HG03066 (cell line): ENCODE measurements around the gene ZNF485.
"Not testable (repeated sequence)": the region's sequence is repeated elsewhere in the genome, so short reads cannot be mapped to it uniquely, and the experiment has no call there.

Experiments used
- ATAC-seq: cut with Tn5 transposase; IDR thresholded peaks from one replicate; pipeline ENCODE4 v1.9.1; 2021; ENCODE audit warnings: low read depth; ENCODE audit not compliant: unreplicated experiment

Gene ZNF485

DNA sequence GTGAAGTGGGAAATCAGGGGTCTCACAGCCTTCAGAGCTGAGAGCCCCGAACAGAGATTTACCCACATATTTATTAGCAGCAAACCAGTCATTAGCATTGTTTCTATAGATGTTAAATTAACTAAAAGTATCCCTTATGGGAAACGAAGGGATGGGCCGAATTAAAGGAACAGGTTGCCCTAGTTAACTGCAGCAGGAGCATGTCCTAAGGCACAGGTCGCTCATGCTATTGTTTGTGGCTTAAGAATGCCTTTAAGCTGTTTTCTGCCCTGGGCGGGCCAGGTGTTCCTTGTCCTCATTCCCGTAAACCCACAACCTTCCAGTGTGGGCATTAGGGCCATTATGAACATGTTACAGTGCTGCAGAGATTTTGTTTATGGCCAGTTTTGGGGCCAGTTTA lies 4.7 kb upstream of the ZNF485 start:
- not testable (repeated sequence) for ATAC-seq

- no peak for ATAC-seq
Observed at GRCh38 chr10:43605850-43606322, 352 bp upstream of the ZNF485 start.

DNA sequence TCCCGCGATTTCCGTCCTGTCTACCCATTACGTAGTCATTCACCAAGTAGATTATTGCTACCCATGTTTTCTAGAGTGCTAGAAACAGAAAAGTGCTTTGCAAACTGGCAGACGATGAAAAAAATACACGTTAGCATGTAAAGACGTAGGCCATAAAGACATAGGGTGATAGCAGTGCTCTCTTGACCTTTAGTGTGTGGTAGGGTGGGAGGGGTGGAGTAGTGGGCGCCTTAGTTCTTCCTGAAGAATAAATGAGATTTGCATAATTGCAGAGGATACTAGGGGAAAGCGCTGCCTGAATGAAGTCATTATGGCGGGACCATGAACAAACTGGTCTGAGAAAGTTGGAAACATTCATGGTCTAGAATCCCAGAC lies 948 bp downstream of the ZNF485 start:
- ATAC-seq = no peak

GRCh38 chr10:43610636-43611035 lies 4.4 kb downstream of the ZNF485 start:
- no peak for ATAC-seq

GRCh38 chr10:43616697-43617370 lies 10.6 kb downstream of the ZNF485 start:
- ATAC-seq = no peak

GRCh38 chr10:43619368-43619767 lies 13.1 kb downstream of the ZNF485 start:
- ATAC-seq = no peak

DNA sequence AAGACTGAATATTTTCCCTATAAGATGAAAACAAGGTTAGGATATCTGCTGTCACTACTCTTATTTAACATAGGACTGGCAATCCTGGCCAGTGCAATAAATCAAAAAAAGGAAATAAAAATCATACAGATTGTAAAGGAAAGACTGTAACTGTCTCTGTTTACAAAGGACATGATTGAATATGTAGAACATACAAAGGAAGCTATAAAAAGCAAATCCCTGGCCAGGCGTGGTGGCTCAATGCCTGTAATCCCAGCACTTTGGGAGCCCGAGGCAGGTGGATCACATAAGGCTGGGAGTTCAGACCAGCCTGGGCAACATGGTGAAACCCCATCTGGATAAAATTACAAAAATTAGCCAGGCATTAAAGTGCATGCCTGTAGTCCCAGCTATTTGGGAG lies 15.8 kb downstream of the ZNF485 start:
- ATAC-seq = no peak

- no peak for ATAC-seq
Observed at GRCh38 chr10:43623351-43623750, 17.1 kb downstream of the ZNF485 start.

DNA sequence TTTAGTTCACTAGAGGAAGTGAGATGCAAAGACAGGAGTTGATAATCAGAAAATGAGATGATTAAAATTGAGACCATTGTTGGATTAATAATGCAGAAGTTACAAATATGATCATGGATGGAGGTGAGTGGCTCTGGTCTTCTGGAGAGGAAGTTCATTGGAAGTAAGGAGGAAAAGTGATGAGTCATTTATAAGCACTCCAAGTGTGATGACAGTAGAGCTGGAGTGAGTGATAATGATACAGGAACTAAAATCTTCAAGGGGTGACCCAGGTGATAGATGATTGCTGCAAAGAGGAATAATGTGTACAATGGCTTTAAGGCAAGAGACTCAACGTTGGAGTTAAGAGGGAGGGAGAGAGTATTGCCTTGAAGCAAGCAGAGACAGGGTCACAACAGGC lies 21.7 kb downstream of the ZNF485 start:
- ATAC-seq = no peak

DNA sequence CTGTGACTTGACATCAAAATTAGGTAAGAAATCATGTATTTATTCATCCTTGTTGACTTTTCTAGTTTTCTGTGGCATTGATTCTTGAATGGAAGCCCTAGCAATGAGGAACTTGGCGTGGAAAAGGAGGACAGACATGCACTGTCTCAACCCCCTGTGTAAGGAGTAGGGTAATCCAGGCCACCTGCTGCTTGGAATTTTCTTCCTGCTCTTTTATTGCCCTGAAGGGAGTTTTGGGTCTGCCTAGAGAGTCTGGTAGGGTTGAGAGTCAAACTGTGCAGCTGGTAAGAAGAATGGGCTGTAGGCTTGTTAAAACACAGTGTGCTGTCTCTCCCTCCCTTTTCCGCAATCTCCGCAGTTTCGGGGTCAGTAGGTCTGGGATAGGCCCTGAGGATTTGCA lies 22.7 kb downstream of the ZNF485 start:
- ATAC-seq = no peak

DNA sequence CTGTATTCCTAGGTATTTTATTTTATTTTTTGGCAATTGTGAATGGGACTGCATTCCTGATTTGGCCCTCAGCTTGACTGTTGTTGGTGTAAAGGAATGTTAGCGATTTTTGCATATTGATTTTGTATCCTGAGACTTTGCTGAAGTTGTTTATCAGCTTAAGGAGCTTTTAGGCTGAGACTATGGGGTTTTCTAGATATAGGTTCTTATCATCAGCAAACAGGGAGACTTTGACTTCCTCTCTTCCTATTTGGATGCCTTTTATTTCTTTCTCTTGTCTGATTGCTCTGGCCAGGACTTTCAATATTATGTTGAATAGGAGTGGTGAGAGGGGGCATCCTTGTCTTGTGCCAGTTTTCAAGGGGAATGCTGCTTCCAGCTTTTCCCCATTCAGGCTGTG lies 29.6 kb downstream of the ZNF485 start:
- not testable (repeated sequence) for ATAC-seq

DNA sequence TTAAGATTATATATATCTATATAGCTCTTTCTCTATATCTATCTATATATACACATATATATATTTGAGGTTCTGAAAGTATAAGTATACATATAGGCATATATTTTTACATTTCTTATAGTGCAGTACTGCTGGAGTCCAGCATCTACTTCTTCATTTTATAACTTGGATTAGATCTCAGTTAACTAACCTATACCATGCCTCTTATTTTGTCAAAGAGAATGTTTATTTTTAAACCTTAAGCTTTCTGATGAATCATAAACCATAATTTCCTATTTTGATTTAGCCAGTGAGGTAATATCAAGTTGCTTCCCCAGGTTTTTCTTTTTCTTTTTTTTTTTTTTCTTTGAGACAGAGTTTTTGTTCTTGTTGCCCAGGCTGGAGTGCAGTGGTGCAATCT lies 34.4 kb downstream of the ZNF485 start:
- ATAC-seq = no peak

GRCh38 chr10:43644252-43644651 lies 38.0 kb downstream of the ZNF485 start:
- no peak for ATAC-seq

DNA sequence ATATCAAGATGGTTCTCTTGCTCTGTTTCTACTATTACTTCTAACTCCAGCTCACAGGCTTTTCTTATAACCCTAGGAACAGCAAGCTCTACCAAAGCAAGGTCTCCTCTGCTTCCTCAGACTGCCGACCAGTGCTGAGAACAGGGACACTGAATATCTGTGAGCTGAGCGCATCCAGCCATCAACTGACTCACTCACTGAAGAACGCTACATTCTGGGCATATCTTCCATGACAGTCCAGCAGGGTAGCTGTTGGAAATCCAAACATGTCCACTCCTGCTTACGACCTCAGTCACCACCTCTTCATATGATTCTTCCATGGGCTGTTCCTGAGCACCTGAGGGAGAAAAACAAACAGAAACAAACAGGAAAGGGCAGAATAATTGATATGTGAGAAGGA lies 39.6 kb downstream of the ZNF485 start:
- ATAC-seq = no peak

GRCh38 chr10:43647576-43647975 lies 41.3 kb downstream of the ZNF485 start:
- no peak for ATAC-seq

DNA sequence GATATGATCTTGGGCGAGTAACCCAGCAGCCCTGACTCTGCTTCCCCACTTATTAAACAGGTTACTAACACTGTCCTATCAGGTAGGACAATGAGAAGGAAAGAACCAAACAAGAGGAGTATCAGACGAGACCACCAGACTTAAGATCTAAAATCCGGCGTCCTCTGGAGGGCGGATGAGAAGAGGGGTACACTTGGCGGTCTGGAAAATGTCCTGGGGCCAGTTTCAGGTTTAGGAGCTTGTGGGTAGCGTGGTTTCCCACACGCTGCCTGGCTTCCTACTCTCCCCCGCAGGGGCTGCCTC lies 41.8 kb downstream of the ZNF485 start:
- ATAC-seq = no peak

DNA sequence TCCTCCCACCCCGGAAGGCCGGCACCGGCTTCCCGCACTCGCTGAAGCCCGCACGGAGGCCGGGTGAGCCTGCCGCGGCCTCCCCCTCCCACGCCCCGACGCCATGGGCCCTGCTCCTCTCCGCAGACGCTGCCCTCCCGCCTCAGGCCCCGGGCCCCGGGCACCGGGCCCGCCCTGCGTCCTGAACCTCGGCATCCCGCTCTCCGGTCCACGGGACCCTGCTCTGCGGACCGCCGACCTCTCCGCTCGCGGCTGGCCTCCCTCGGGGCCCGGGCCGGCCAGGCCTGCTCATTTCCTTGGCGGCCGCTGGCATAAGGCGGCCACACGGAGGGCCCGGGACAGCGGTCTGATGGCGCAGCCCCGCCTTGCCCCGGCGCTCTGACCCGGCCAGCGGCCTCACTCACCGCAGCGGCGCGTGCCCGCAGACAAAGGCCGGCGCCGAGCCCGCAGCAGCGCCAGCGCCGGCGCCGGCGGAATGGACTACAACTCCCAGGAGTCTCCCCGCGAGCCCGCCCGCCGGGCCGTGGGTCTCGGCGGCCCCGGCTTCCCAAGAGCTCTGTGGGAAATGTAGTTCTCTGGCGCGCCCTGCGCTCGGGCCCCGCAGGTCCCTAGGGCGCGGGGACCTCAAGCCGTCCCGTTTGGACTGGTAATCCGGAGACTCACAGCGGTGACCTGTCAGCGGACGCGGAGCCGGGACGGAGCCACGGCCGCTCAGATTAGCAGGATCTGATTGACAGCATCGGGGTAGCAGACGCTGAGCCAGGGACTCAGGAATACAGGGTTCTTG lies 42.4 kb downstream of the ZNF485 start, which contains the start of gene ZNF32:
Gene ZNF32 (minus strand): TSS at position 484 of the 787 bp plus-strand sequence. CDS start 2,748 bp downstream, outside the sequence.
- ATAC-seq = peak; percentile 99

DNA sequence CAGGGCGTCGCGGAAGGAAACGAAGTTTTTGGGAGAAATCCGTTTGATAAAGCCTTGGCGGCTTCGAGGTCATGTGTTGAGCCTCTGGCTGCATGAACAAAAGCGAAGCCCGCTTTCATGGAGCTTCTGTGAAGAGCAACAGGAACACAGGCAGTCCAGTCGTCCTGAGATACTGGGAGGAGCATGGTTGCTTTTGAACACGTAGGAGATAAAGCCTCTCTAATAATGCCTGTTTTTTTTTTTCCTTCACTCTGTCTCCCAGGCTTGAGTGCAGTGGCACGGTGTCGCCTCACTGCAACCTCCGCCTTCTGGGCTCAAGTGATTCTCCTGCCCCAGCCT lies 42.9 kb downstream of the ZNF485 start:
- peak; percentile 3 for ATAC-seq

GRCh38 chr10:43653746-43654145 lies 47.5 kb downstream of the ZNF485 start:
- ATAC-seq = no peak

- no peak for ATAC-seq
Observed at GRCh38 chr10:43655311-43655710, 49.1 kb downstream of the ZNF485 start.

DNA sequence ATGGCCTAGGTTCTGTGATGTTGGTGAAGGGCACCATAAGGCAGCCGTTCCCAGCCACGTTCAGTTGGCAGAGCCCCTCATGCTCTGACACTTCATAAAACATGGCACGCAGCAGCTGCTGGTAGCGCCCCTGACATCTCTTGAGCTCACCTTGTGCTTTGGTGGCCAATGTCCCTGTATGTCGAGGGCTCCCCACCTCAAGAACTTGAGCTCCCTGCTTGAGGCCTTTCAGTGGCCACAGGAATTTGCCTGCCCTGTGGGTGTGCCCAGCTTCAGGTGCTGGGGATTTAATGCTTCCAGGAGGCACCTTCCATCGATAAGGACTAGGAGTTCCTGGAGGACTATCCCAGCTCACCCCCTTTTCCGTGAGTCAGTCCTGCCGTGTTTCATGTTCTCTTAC lies 52.0 kb downstream of the ZNF485 start:
- no peak for ATAC-seq

- no peak for ATAC-seq
Observed at GRCh38 chr10:43665054-43665453, 58.8 kb downstream of the ZNF485 start.
